Tibial nerve (tissue), 3 donors: ENCODE measurements around the gene ARHGEF28.

ENCODE experiments used
- CTCF ChIP-seq, 5 experiments: fragments of 200-600 bp in 3 of 5; fragments of 450-650 bp in 2 of 5; sonication (generic) in 3 of 5; IDR thresholded peaks; one replicate each; pipeline ENCODE4 v1.5.1; 2016 to 2019; ENCODE audit warnings: antibody characterized with exemption in 5 of 5, mild to moderate bottlenecking in 3 of 5, moderate library complexity in 2 of 5
- POLR2A ChIP-seq, 2 donors: fragments of 450-650 bp; IDR thresholded peaks; one replicate each; pipeline ENCODE4 v1.6.1; 2017; ENCODE audit warnings: antibody characterized with exemption in 2 of 2, mild to moderate bottlenecking in 2 of 2, moderate library complexity in 2 of 2

GRCh38 chr5:73647721-73648120 lies 21.7 kb downstream of the ARHGEF28 start:
- TF ChIP-seq CTCF (IDR thresholded peaks at IDR 0.05) = no peak
- TF ChIP-seq POLR2A (IDR thresholded peaks at IDR 0.05) = no peak
